HEK293T (cell line): Measurements from ENCODE around the gene POLK.

Experiments
- BHLHE40 ChIP-seq: fragments of 450-650 bp; IDR thresholded peaks from 2 replicates; pipeline ENCODE4 v1.6.1; 2016; ENCODE audit warnings: mild to moderate bottlenecking, moderate library complexity, borderline replicate concordance
- CTBP1 ChIP-seq: fragments of 450-650 bp; IDR thresholded peaks from 2 replicates; pipeline ENCODE4 v1.6.1; 2016; ENCODE audit warnings: borderline replicate concordance
- ELF4 ChIP-seq: fragments of 450-650 bp; IDR thresholded peaks from 2 replicates; pipeline ENCODE4 v1.6.1; 2017; ENCODE audit warnings: antibody characterized with exemption
- FOXK2 ChIP-seq: fragments of 450-650 bp; IDR thresholded peaks from 2 replicates; pipeline ENCODE4 v1.6.1; 2016; ENCODE audit warnings: mild to moderate bottlenecking
- NFRKB ChIP-seq: fragments of 450-650 bp; IDR thresholded peaks from 2 replicates; pipeline ENCODE4 v1.6.1; 2016; ENCODE audit warnings: mild to moderate bottlenecking, moderate library complexity
- SP1 ChIP-seq: fragments of 450-650 bp; IDR thresholded peaks from 2 replicates; pipeline ENCODE4 v1.6.1; 2017
- SUZ12 ChIP-seq: fragments of 450-650 bp; IDR thresholded peaks from 2 replicates; pipeline ENCODE4 v1.6.1; 2016; ENCODE audit warnings: mild to moderate bottlenecking
- TARDBP ChIP-seq: fragments of 450-650 bp; IDR thresholded peaks from 2 replicates; pipeline ENCODE4 v1.6.1; 2016

DNA sequence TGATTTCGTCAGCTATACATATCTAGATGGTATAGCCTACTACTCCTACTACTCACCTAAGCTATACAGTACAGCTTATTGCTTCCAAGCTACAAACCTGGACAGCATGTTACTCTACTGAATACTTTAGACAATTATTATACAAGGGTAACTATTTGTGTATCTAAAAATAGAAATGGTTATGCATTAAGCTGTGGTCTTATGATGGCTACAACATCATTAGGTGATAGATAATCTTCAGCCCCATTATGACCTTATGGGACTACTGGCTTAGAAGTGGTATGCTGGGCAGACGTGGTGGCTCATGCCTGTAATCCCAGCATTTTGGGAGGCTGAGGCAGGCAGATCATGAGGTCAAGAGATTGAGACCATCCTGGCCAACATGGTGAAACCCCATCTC, 40.5 kb upstream of the POLK start:
- no peak for TF ChIP-seq SUZ12
- TF ChIP-seq CTBP1, result no peak
- no peak for TF ChIP-seq SP1
- no peak for TF ChIP-seq BHLHE40
- no peak for TF ChIP-seq NFRKB
- TF ChIP-seq FOXK2, result no peak
- no peak for TF ChIP-seq TARDBP
- no peak for TF ChIP-seq ELF4
